ENCODE results near the gene CARD9. TPM values are rescaled to one million over a fixed set of nuclear protein-coding genes. Genes with fewer than 3 reads are reported as not detected.
A peak's percentile ranks its signal among the peaks of the same experiment; 100 is the strongest.
"Not testable (repeated sequence)": the region's sequence is repeated elsewhere in the genome, so short reads cannot be mapped to it uniquely, and the experiment has no call there.

Gene CARD9
- total RNA-seq, 2 donors from 2014 or later: 1.2 to 1.6 TPM

DNA sequence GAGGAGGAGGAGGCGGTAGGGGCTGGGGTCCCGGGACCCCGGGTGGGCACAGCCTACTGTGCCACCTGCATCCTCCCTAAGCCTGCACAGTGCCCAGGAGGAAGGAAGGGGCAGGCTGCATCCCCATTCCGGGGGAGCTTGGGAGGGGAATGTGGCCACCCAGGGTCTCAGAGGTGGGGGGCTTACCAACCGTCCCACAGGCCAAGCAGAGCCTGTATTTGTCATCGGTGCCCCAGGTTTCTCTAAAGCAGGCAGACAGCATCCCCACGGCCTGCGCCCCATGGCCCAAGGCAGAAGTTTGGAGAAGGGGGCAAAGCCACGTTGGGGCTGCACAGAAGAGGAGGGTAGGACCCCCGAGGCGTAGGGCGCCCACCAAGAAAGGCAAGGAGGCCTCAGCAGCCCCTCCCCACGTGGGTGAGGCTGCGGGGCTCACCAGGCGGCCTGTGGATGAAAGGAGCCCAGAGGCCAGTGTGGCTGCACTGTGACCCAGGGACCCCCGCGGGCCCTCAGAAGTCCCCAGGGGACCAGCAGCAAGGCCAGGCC, 46.6 kb downstream of the CARD9 start:
- H3K36me3 Mint-ChIP-seq (ENCODE audit: insufficient read depth in 2 of 2): no peaks in the 10 kb centered on the region
- H3K4me3 Mint-ChIP-seq: peak overlapping the region; percentile 70 to 74
- ATAC-seq (replicated peaks in 1 of 2) (peak in 1 of 2 donors; percentile 27), DNase-seq (no peak)
- H3K27me3 Mint-ChIP-seq (ENCODE audit: low read depth): no peaks in the 10 kb centered on the region
- peaks cover 11% of the 10 kb centered on the region for H3K4me1 Mint-ChIP-seq (ENCODE audit: low read depth)
- H3K27ac Mint-ChIP-seq: peak overlapping the region; percentile 57
- no peaks in the 10 kb centered on the region for H3K9me3 Mint-ChIP-seq

DNA sequence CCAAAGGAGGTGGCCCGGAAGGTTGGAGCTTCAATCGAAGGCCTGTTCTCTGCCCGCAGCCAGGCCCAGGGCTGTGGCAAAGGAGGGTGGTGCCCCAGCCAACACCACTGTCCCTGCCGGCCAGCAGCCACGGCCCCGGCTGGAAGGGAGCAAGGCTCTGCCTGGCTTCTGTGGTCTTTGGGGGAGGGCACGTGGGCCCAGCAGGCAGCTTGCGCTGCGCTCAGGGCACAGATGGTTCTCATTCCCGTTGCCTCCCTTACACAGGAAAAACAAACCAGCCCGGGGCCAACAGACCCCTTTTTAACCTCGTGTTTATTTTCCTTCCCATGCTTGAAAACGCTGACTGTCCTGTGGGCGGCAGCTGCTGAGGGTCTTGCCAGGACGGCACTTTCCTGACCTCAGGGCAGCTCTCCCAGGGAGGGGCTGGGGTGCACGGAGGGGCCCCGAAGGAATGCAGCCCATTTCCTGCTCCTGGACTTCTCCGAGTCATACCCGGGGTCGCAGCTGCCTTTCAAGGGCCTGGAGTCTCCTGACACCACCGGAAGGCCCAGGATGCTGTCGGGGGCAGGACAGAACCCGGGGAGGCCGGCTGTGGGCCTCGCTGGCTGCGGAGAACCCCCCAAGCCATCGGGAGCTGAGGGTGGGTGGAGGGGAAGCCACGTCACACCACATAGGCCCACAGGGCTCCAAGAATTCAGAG, 47.3 kb downstream of the CARD9 start:
- Mint-ChIP-seq H3K4me1 (ENCODE audit: low read depth) (peaks cover 11% of the 10 kb centered on the region), H3K4me3 (peak overlapping the region in 1 of 2 donors; percentile 74), H3K27ac (no peak overlapping the region), H3K36me3 (ENCODE audit: insufficient read depth in 2 of 2) (no peaks in the 10 kb centered on the region), H3K27me3 (ENCODE audit: low read depth) (no peaks in the 10 kb centered on the region), H3K9me3 (no peaks in the 10 kb centered on the region)
- ATAC-seq (replicated peaks in 1 of 2) (no peak), DNase-seq (no peak)

DNA sequence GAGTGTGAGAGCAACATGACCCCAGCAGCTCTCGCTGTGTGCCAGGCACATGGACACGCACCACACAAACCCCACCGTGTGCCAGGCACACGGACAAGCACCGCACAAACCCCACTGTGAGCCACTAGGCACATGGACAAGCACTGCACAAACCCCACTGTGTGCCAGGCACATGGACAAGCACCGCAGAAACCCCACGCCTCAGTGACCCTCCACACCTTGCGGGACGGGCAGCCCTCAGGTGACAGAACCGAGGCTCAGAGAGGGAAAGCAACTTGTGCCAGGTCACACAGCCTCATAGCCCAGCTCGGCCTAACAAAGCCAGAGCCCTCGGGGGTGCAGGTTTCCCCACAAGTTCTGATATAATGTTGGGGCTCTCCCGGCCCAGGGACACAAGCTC, 48.1 kb downstream of the CARD9 start:
- no peak overlapping the region for H3K4me3 Mint-ChIP-seq
- DNase-seq (no peak), ATAC-seq (replicated peaks in 1 of 2) (no peak)
- no peaks in the 10 kb centered on the region for H3K9me3 Mint-ChIP-seq
- H3K4me1 Mint-ChIP-seq (ENCODE audit: low read depth): peaks cover 11% of the 10 kb centered on the region
- no peaks in the 10 kb centered on the region for H3K27me3 Mint-ChIP-seq (ENCODE audit: low read depth)
- no peak overlapping the region for H3K27ac Mint-ChIP-seq
- H3K36me3 Mint-ChIP-seq (ENCODE audit: insufficient read depth in 2 of 2): no peaks in the 10 kb centered on the region

GRCh38 chr9:136324501-136325300, 48.8 kb downstream of the CARD9 start:
- H3K36me3 Mint-ChIP-seq (ENCODE audit: insufficient read depth in 2 of 2): no peaks in the 10 kb centered on the region
- DNase-seq (no peak), ATAC-seq (replicated peaks in 1 of 2) (no peak)
- H3K4me1 Mint-ChIP-seq (ENCODE audit: low read depth): peaks cover 11% of the 10 kb centered on the region
- no peaks in the 10 kb centered on the region for H3K9me3 Mint-ChIP-seq
- H3K27ac Mint-ChIP-seq: no peak overlapping the region
- H3K4me3 Mint-ChIP-seq: no peak overlapping the region
- H3K27me3 Mint-ChIP-seq (ENCODE audit: low read depth): no peaks in the 10 kb centered on the region

- no peak for DNase-seq
- ATAC-seq (replicated peaks in 1 of 2): no peak
- peaks cover 5% of the 10 kb centered on the region for H3K4me1 Mint-ChIP-seq (ENCODE audit: low read depth)
- no peaks in the 10 kb centered on the region for H3K27me3 Mint-ChIP-seq (ENCODE audit: low read depth)
- H3K36me3 Mint-ChIP-seq (ENCODE audit: insufficient read depth in 2 of 2): no peaks in the 10 kb centered on the region
- no peaks in the 10 kb centered on the region for H3K9me3 Mint-ChIP-seq
- no peak overlapping the region for H3K4me3 Mint-ChIP-seq
- no peak overlapping the region for H3K27ac Mint-ChIP-seq
These were observed 50.1 kb downstream of the CARD9 start for GRCh38 chr9:136323371-136323789.

- DNase-seq (no peak), ATAC-seq (replicated peaks in 1 of 2) (no peak)
- Mint-ChIP-seq H3K4me3 (peak overlapping the region in 1 of 2 donors; percentile 20), H3K27ac (no peak overlapping the region), H3K4me1 (ENCODE audit: low read depth) (peaks cover 5% of the 10 kb centered on the region), H3K9me3 (no peaks in the 10 kb centered on the region), H3K27me3 (ENCODE audit: low read depth) (no peaks in the 10 kb centered on the region), H3K36me3 (ENCODE audit: insufficient read depth in 2 of 2) (no peaks in the 10 kb centered on the region)
These were observed 50.6 kb downstream of the CARD9 start for GRCh38 chr9:136322756-136323330.

GRCh38 chr9:136321561-136321960, 51.9 kb downstream of the CARD9 start:
- H3K9me3 Mint-ChIP-seq: no peaks in the 10 kb centered on the region
- no peaks in the 10 kb centered on the region for H3K27me3 Mint-ChIP-seq (ENCODE audit: low read depth)
- no peak overlapping the region for H3K27ac Mint-ChIP-seq
- DNase-seq (no peak), ATAC-seq (replicated peaks in 1 of 2) (no peak)
- peaks cover 5% of the 10 kb centered on the region for H3K4me1 Mint-ChIP-seq (ENCODE audit: low read depth)
- H3K36me3 Mint-ChIP-seq (ENCODE audit: insufficient read depth in 2 of 2): peaks cover 0 to 2% of the 10 kb centered on the region in 2 donors
- no peak overlapping the region for H3K4me3 Mint-ChIP-seq

GRCh38 chr9:136320972-136321371, 52.5 kb downstream of the CARD9 start:
- H3K4me3 Mint-ChIP-seq; DNase-seq; H3K36me3 Mint-ChIP-seq (ENCODE audit: insufficient read depth in 2 of 2); H3K4me1 Mint-ChIP-seq (ENCODE audit: low read depth); ATAC-seq (replicated peaks in 1 of 2); H3K27ac Mint-ChIP-seq; H3K27me3 Mint-ChIP-seq (ENCODE audit: low read depth); H3K9me3 Mint-ChIP-seq: not testable (repeated sequence)

- DNase-seq; ATAC-seq (replicated peaks in 1 of 2); H3K27me3 Mint-ChIP-seq (ENCODE audit: low read depth); H3K4me1 Mint-ChIP-seq (ENCODE audit: low read depth); H3K36me3 Mint-ChIP-seq (ENCODE audit: insufficient read depth in 2 of 2); H3K27ac Mint-ChIP-seq; H3K4me3 Mint-ChIP-seq: not testable (repeated sequence)
- peaks cover 7 to 11% of the 10 kb centered on the region in 2 donors for H3K9me3 Mint-ChIP-seq
These were observed 53.5 kb downstream of the CARD9 start for GRCh38 chr9:136319955-136320354.

DNA sequence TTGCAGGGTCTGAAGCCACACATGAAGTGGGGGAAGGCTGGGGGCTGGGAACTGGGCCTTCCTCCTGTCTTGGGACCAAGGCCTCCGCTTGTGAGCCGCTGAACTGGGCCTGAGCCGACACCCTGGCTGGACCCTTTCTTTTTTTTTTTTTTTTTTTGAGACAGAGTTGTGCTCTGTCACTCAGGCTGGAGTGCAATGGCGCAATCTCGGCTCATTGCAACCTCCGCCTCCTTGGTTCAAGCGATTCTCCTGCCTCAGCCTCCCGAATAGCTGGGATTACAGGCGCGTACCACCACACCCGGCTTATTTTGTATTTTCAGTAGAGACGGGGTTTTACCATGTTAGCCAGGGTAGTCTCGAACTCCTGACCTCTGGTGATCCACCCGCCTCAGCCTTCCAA, 54.2 kb downstream of the CARD9 start:
- H3K9me3 Mint-ChIP-seq: peaks cover 7 to 14% of the 10 kb centered on the region in 2 donors
- not testable (repeated sequence) for H3K4me1 Mint-ChIP-seq (ENCODE audit: low read depth); H3K27me3 Mint-ChIP-seq (ENCODE audit: low read depth); ATAC-seq (replicated peaks in 1 of 2); DNase-seq; H3K36me3 Mint-ChIP-seq (ENCODE audit: insufficient read depth in 2 of 2); H3K27ac Mint-ChIP-seq; H3K4me3 Mint-ChIP-seq

DNA sequence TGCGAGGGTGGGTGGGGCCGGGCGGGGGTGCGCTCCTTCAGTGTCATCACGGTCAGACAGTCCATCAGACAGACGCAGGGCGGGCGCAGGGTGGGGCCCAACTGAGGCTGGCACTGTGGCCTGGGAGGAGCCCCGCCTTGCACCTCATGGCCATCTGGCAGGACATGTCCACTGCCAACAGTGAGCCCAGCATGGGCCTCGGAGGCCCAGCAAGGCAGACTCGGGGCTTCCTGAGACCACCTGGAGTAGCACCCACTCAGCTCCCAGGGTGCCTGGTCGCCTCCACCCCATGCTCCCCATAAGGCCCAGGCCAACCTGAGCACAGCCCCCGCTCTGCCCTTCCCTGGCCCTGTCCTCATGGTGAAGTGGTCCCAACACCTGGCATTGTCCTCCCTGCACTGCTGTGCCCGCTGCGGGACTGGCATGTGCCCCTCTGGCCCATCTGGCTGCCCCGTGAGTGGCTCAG, 54.7 kb downstream of the CARD9 start:
- peaks cover 9 to 10% of the 10 kb centered on the region in 2 donors for H3K36me3 Mint-ChIP-seq (ENCODE audit: insufficient read depth in 2 of 2)
- no peak overlapping the region for H3K4me3 Mint-ChIP-seq
- H3K9me3 Mint-ChIP-seq: peaks cover 7 to 14% of the 10 kb centered on the region in 2 donors
- peaks cover 4% of the 10 kb centered on the region for H3K4me1 Mint-ChIP-seq (ENCODE audit: low read depth)
- no peaks in the 10 kb centered on the region for H3K27me3 Mint-ChIP-seq (ENCODE audit: low read depth)
- DNase-seq: no peak
- ATAC-seq (replicated peaks in 1 of 2): no peak
- no peak overlapping the region for H3K27ac Mint-ChIP-seq

DNA sequence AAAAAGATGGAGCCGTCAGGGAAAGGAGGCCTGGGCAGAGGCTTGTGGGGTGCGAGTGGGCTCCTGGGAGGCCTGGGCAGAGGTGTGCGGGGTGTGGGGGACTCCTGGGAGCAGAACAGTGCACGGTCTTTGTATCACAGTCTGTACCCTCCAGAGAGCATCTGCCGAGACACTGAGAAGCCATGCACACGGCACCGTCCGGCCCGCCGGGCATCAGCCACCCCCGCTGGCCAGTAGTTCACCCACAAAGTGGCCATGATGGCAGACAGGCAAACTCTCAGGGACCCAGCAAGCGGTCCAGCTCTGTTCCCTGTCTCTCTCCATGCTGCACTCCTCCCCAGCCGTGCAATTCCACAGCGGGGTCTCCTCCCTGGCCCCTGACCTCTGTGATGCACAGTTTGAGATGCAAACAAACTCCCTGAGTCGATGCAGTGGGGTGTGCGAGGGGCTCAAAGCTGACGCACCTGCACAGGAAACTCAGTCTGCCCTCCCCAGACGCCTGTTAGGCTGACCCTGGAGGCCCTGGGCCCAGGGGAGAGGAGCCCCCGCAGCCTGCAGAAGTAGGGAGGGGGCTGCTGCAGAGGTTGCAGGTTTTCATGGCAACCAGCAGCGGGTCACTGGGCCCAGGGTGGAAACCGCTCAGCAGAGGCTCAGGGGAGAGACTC, 55.2 kb downstream of the CARD9 start:
- DNase-seq (no peak), ATAC-seq (replicated peaks in 1 of 2) (no peak)
- Mint-ChIP-seq H3K9me3 (peaks cover 7 to 14% of the 10 kb centered on the region in 2 donors), H3K27me3 (ENCODE audit: low read depth) (no peaks in the 10 kb centered on the region), H3K27ac (no peak overlapping the region), H3K4me3 (no peak overlapping the region), H3K4me1 (ENCODE audit: low read depth) (no peaks in the 10 kb centered on the region), H3K36me3 (ENCODE audit: insufficient read depth in 2 of 2) (peaks cover 9 to 10% of the 10 kb centered on the region in 2 donors)
